Measurements from ENCODE around the gene SMAD4. TPM values are rescaled to one million over a fixed set of nuclear protein-coding genes. Genes with fewer than 3 reads are reported as not detected.

SMAD4 gene
- total RNA-seq, 1 experiment from 2014 or later = 61.3 TPM

DNA sequence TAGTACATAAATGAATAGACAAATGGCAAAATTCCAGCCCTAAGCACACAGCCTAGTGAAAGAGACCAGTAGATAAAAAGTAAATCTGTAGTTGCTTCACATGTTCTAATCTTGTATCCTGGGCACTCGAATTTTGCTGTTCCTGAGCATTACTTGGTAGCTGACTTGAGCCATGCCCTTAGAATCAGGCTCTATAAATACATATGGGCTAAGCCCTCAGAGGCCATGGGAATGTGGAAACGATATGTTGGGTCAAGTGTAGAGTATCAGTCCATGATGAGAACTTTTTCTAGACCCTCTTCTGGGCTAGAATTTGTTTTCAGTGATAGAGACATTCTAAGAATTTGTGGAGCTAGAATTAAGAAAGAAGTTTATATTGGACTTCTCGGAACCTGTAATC is 40.3 kb upstream of the SMAD4 start:
- no peaks in the 10 kb centered on the region for H3K36me3 ChIP-seq (ENCODE audit: control insufficient read depth, insufficient read depth, low read length)
- no peak overlapping the region for H3K4me3 ChIP-seq (ENCODE audit: low read depth in 2 of 2, low read length in 2 of 2)
- no peaks in the 10 kb centered on the region for H3K27me3 ChIP-seq (ENCODE audit: control insufficient read depth, insufficient read depth, low read length)
- ChIA-PET CTCF (no interaction called here), POLR2A (no interaction called here)
- DNase-seq (ENCODE audit: low read depth, low spot score) (no peak), ATAC-seq (no peak)
- no TSS peak for BruUV-seq (replicated peaks)
- no peaks in the 10 kb centered on the region for H3K9me3 ChIP-seq (ENCODE audit: control insufficient read depth, insufficient read depth, low read depth, low read length)
- no peak overlapping the region for H3K27ac ChIP-seq (ENCODE audit: low read length)
- intact Hi-C loops (cut with micrococcal nuclease; ENCODE audit: unreplicated experiment) (no loop called here), in situ Hi-C loops (cut with HindIII; ENCODE audit: low pct_unique_long_range_greater_than_20kb, low sequenced_read_pairs) (no loop called here)
- H3K4me1 ChIP-seq (ENCODE audit: control insufficient read depth, insufficient read depth, low read length) = no peaks in the 10 kb centered on the region
- TF ChIP-seq, protein P1, sequence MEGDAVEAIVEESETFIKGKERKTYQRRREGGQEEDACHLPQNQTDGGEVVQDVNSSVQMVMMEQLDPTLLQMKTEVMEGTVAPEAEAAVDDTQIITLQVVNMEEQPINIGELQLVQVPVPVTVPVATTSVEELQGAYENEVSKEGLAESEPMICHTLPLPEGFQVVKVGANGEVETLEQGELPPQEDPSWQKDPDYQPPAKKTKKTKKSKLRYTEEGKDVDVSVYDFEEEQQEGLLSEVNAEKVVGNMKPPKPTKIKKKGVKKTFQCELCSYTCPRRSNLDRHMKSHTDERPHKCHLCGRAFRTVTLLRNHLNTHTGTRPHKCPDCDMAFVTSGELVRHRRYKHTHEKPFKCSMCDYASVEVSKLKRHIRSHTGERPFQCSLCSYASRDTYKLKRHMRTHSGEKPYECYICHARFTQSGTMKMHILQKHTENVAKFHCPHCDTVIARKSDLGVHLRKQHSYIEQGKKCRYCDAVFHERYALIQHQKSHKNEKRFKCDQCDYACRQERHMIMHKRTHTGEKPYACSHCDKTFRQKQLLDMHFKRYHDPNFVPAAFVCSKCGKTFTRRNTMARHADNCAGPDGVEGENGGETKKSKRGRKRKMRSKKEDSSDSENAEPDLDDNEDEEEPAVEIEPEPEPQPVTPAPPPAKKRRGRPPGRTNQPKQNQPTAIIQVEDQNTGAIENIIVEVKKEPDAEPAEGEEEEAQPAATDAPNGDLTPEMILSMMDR (IDR thresholded peaks at IDR 0.05) = no peak
- TF ChIP-seq POLR2AphosphoS5 (IDR thresholded peaks at IDR 0.05; ENCODE audit: low read depth, low read length) (no peak), TCF7L2 (IDR thresholded peaks at IDR 0.05; ENCODE audit: low read depth, low read length) (no peak), SIN3A (IDR thresholded peaks at IDR 0.05; ENCODE audit: borderline replicate concordance, insufficient read depth, low read depth, low read length) (no peak)
- TF ChIP-seq, protein P2, sequence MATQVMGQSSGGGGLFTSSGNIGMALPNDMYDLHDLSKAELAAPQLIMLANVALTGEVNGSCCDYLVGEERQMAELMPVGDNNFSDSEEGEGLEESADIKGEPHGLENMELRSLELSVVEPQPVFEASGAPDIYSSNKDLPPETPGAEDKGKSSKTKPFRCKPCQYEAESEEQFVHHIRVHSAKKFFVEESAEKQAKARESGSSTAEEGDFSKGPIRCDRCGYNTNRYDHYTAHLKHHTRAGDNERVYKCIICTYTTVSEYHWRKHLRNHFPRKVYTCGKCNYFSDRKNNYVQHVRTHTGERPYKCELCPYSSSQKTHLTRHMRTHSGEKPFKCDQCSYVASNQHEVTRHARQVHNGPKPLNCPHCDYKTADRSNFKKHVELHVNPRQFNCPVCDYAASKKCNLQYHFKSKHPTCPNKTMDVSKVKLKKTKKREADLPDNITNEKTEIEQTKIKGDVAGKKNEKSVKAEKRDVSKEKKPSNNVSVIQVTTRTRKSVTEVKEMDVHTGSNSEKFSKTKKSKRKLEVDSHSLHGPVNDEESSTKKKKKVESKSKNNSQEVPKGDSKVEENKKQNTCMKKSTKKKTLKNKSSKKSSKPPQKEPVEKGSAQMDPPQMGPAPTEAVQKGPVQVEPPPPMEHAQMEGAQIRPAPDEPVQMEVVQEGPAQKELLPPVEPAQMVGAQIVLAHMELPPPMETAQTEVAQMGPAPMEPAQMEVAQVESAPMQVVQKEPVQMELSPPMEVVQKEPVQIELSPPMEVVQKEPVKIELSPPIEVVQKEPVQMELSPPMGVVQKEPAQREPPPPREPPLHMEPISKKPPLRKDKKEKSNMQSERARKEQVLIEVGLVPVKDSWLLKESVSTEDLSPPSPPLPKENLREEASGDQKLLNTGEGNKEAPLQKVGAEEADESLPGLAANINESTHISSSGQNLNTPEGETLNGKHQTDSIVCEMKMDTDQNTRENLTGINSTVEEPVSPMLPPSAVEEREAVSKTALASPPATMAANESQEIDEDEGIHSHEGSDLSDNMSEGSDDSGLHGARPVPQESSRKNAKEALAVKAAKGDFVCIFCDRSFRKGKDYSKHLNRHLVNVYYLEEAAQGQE (IDR thresholded peaks at IDR 0.05; ENCODE audit: insufficient read depth in 1 of 2, low read depth in 2 of 2, low read length in 1 of 2) = no peak

DNA sequence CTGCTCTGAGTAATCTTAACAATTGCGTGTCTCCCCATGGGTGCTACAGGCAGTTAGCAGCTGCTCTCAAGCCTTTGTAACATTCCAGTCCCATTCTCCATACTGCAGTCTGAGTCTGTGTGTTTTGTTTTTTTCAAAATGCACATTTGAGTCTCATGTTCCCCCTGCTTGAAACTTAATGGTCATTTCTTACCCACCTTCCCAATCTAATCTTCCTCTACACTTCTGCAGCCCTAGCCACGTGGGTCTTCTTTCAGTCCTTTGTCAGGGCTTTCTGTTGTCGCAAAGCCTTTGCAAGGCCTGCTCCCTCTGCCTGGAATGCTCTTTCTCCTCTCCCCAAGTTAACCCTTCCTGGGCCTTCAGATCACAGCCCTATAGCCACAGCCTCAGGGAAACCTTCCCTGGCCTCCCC is 37.7 kb upstream of the SMAD4 start:
- intact Hi-C loops (cut with micrococcal nuclease; ENCODE audit: unreplicated experiment) = no loop called here
- Histone ChIP-seq H3K27ac (ENCODE audit: low read length) (no peak overlapping the region), H3K27me3 (ENCODE audit: control insufficient read depth, insufficient read depth, low read length) (no peaks in the 10 kb centered on the region), H3K4me1 (ENCODE audit: control insufficient read depth, insufficient read depth, low read length) (no peaks in the 10 kb centered on the region), H3K36me3 (ENCODE audit: control insufficient read depth, insufficient read depth, low read length) (no peaks in the 10 kb centered on the region), H3K4me3 (ENCODE audit: low read depth in 2 of 2, low read length in 2 of 2) (no peak overlapping the region), H3K9me3 (ENCODE audit: control insufficient read depth, insufficient read depth, low read depth, low read length) (no peaks in the 10 kb centered on the region)
- POLR2A ChIA-PET = no interaction called here
- DNase-seq (ENCODE audit: low read depth, low spot score) (no peak), ATAC-seq (no peak)
- in situ Hi-C loops (cut with HindIII; ENCODE audit: low pct_unique_long_range_greater_than_20kb, low sequenced_read_pairs) = no loop called here
- CTCF ChIA-PET = no interaction called here
- TF ChIP-seq POLR2AphosphoS5 (IDR thresholded peaks at IDR 0.05; ENCODE audit: low read depth, low read length) (no peak), SIN3A (IDR thresholded peaks at IDR 0.05; ENCODE audit: borderline replicate concordance, insufficient read depth, low read depth, low read length) (no peak), TCF7L2 (IDR thresholded peaks at IDR 0.05; ENCODE audit: low read depth, low read length) (no peak)
- TF ChIP-seq, protein P1 (IDR thresholded peaks at IDR 0.05) = no peak
- TF ChIP-seq, protein P2 (IDR thresholded peaks at IDR 0.05; ENCODE audit: insufficient read depth in 1 of 2, low read depth in 2 of 2, low read length in 1 of 2) = no peak
- BruUV-seq (replicated peaks) = no TSS peak
